ENCODE results near the gene ANAPC2. TPM values are rescaled to one million over a fixed set of nuclear protein-coding genes. Genes with fewer than 3 reads are reported as not detected.

ANAPC2 gene
- total RNA-seq, 2 experiments from 2014 or later: 144 to 149 TPM

- Histone ChIP-seq H3K4me1 (ENCODE audit: insufficient read depth, low read length) (peaks cover 33% of the 10 kb centered on the region), H3K4me3 (ENCODE audit: low read length) (peak within 1 kb of the TSS; percentile 74), H3K27ac (ENCODE audit: low read depth in 1 of 2, low read length in 2 of 2) (peak within 1 kb of the TSS in 1 of 2 donors; percentile 34), H3K27me3 (ENCODE audit: control insufficient read depth in 1 of 2, insufficient read depth in 2 of 2, low read length in 2 of 2) (no peaks in the 10 kb centered on the region), H3K9me3 (ENCODE audit: control insufficient read depth in 1 of 2, insufficient read depth in 1 of 2, low read length in 2 of 2) (no peaks in the 10 kb centered on the region), H3K36me3 (ENCODE audit: insufficient read depth, low read length) (no peaks in the 10 kb centered on the region)
- H3K27ac Mint-ChIP-seq: peak within 1 kb of the TSS; percentile 81
- ATAC-seq (ENCODE audit: poor library complexity) (no peak), DNase-seq (peak in 2 of 14 experiments; percentile 50 to 54)
- CTCF ChIA-PET: interaction anchor here (1.4 to 1.9 kb wide), 3 partner anchors 14 to 93 kb away, joined by 4 to 13 read pairs (median 6); no protein-coding TSS in a partner anchor
- intact Hi-C loops (cut with DNase I, micrococcal nuclease): loop anchor here (1.0 to 5.0 kb wide), 8 partner anchors 17 to 435 kb away; partner anchors contain the start of genes ANAPC2 (in 2 of the 2), NDOR1 (in 2 of the 2), SSNA1 (in 2 of the 2) and TMEM203 (in 2 of the 2)
- TF ChIP-seq, protein P1, sequence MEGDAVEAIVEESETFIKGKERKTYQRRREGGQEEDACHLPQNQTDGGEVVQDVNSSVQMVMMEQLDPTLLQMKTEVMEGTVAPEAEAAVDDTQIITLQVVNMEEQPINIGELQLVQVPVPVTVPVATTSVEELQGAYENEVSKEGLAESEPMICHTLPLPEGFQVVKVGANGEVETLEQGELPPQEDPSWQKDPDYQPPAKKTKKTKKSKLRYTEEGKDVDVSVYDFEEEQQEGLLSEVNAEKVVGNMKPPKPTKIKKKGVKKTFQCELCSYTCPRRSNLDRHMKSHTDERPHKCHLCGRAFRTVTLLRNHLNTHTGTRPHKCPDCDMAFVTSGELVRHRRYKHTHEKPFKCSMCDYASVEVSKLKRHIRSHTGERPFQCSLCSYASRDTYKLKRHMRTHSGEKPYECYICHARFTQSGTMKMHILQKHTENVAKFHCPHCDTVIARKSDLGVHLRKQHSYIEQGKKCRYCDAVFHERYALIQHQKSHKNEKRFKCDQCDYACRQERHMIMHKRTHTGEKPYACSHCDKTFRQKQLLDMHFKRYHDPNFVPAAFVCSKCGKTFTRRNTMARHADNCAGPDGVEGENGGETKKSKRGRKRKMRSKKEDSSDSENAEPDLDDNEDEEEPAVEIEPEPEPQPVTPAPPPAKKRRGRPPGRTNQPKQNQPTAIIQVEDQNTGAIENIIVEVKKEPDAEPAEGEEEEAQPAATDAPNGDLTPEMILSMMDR (IDR thresholded peaks at IDR 0.05): no peak
- peaks cover 14% of the 10 kb centered on the region for H3K4me1 Mint-ChIP-seq (ENCODE audit: low read depth)
- peaks cover under 1% of the 10 kb centered on the region for H3K27me3 Mint-ChIP-seq
- no peaks in the 10 kb centered on the region for H3K9me3 Mint-ChIP-seq
- POLR2A ChIA-PET: interaction anchor here (0.8 to 4.7 kb wide), 21 partner anchors 8 to 330 kb away, joined by 3 to 46 read pairs (median 5); partner anchors contain the start of genes ANAPC2, DPP7, MAN1B1 and MRPL41
- no peaks in the 10 kb centered on the region for H3K36me3 Mint-ChIP-seq (ENCODE audit: low read depth)
- H3K4me3 Mint-ChIP-seq: peak within 1 kb of the TSS; percentile 87
Measured at GRCh38 chr9:137222190-137223077, 34.1 kb upstream of the ANAPC2 start, which contains the start of gene RNF208. Gene RNF208 (minus strand): TSS chr9:137222240. CDS start chr9:137221212, 1,028 bp downstream.

DNA sequence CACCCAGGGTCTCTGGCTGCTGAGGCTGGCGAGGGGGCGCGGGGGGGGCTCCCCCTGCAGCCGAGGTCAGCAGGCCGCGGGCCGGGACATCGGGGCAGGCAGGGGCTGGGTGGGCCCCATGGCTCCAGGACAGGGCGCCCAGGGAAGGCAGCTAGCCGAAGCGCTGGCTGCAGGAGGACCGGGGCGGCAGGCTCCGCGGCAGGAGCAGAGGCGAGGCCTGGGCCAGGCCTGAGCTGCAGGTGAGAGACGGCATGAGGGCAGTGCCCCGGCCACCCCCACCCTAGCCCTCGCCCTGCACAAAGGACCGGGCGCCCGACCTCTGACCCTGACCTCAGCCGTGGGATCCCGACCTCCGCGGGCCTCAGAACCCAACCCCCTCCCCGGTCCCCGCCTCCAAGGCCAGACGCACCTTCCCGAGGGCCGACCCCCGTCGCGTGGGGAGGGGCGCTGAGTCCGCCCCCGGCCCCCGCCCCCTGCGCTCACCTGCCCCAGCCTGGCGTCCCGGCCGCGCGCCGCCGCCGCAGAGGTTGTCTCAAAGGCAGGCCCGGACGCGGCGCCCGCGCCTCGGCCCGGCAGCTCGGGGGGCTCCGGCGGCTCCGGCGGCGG lies 33.2 kb upstream of the ANAPC2 start:
- Histone ChIP-seq H3K4me3 (ENCODE audit: low read length) (no peak overlapping the region), H3K27ac (ENCODE audit: low read depth in 1 of 2, low read length in 2 of 2) (no peak overlapping the region), H3K4me1 (ENCODE audit: insufficient read depth, low read length) (peaks cover 29% of the 10 kb centered on the region), H3K9me3 (ENCODE audit: control insufficient read depth in 1 of 2, insufficient read depth in 1 of 2, low read length in 2 of 2) (no peaks in the 10 kb centered on the region), H3K27me3 (ENCODE audit: control insufficient read depth in 1 of 2, insufficient read depth in 2 of 2, low read length in 2 of 2) (no peaks in the 10 kb centered on the region), H3K36me3 (ENCODE audit: insufficient read depth, low read length) (no peaks in the 10 kb centered on the region)
- H3K27ac Mint-ChIP-seq: no peak overlapping the region
- no peaks in the 10 kb centered on the region for H3K36me3 Mint-ChIP-seq (ENCODE audit: low read depth)
- intact Hi-C loops (cut with DNase I, micrococcal nuclease): loop anchor here (2.0 to 5.0 kb wide), 4 partner anchors 21 to 434 kb away; partner anchors contain the start of genes ANAPC2 (in 1 of the 2), SSNA1 (in 1 of the 2) and TPRN (in 1 of the 2)
- no peaks in the 10 kb centered on the region for H3K27me3 Mint-ChIP-seq
- H3K9me3 Mint-ChIP-seq: no peaks in the 10 kb centered on the region
- ATAC-seq (ENCODE audit: poor library complexity): no peak
- TF ChIP-seq, protein P1 (IDR thresholded peaks at IDR 0.05): no peak
- POLR2A ChIA-PET: interaction anchor here (1.0 to 4.7 kb wide), 8 partner anchors 16 to 166 kb away, joined by 3 to 46 read pairs (median 24); partner anchors contain the start of genes ANAPC2, MAN1B1, NDOR1 and SSNA1
- peaks cover 13% of the 10 kb centered on the region for H3K4me1 Mint-ChIP-seq (ENCODE audit: low read depth)
- peak in 2 of 14 experiments; percentile 33 to 57 for DNase-seq
- CTCF ChIA-PET: no interaction called here
- H3K4me3 Mint-ChIP-seq: no peak overlapping the region

DNA sequence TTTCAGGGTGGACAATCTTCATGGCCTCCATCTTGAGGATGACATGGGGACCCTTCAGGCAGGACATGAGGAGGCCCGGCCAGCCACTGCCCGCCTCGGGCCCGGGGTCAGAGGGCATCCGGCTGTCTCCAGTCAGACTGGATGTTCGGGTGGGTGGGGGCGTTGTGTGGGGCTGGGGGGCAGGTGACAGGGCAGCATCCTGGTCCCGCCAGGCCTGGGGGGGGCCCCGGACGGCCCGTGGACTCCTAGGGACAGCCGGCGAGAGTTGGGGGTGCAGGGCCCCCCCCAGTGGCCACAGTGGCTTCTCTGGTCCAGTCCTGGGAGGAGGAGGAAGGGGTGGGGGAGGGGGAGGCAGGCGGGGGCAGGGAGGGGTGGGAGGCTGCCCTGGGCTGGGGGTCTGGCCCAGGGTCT lies 32.7 kb upstream of the ANAPC2 start:
- Histone ChIP-seq H3K36me3 (ENCODE audit: insufficient read depth, low read length) (no peaks in the 10 kb centered on the region), H3K27ac (ENCODE audit: low read depth in 1 of 2, low read length in 2 of 2) (no peak overlapping the region), H3K9me3 (ENCODE audit: control insufficient read depth in 1 of 2, insufficient read depth in 1 of 2, low read length in 2 of 2) (no peaks in the 10 kb centered on the region), H3K4me1 (ENCODE audit: insufficient read depth, low read length) (peaks cover 29% of the 10 kb centered on the region), H3K27me3 (ENCODE audit: control insufficient read depth in 1 of 2, insufficient read depth in 2 of 2, low read length in 2 of 2) (no peaks in the 10 kb centered on the region), H3K4me3 (ENCODE audit: low read length) (no peak overlapping the region)
- DNase-seq: no peak
- H3K27ac Mint-ChIP-seq: no peak overlapping the region
- no peaks in the 10 kb centered on the region for H3K27me3 Mint-ChIP-seq
- peaks cover 13% of the 10 kb centered on the region for H3K4me1 Mint-ChIP-seq (ENCODE audit: low read depth)
- H3K9me3 Mint-ChIP-seq: no peaks in the 10 kb centered on the region
- intact Hi-C loops (cut with DNase I, micrococcal nuclease): loop anchor here in 1 of 2 experiments (5.0 kb wide), 1 partner anchor 434 kb away; no protein-coding TSS in a partner anchor
- H3K36me3 Mint-ChIP-seq (ENCODE audit: low read depth): no peaks in the 10 kb centered on the region
- peak overlapping the region; percentile 65 for H3K4me3 Mint-ChIP-seq
- TF ChIP-seq, protein P1 (IDR thresholded peaks at IDR 0.05): no peak
- ChIA-PET CTCF (no interaction called here), POLR2A (interaction anchor here (3.9 kb wide), 1 partner anchor 16 kb away, joined by 22 read pairs; the partner anchor contains the start of genes NDOR1 and TMEM203)
- no peak for ATAC-seq (ENCODE audit: poor library complexity)

Data from CD4-positive, alpha-beta T cell (primary cell).